Neural progenitor cell (in vitro differentiated cells): Measurements from ENCODE around the gene KCNT1. TPM values are rescaled to one million over a fixed set of nuclear protein-coding genes. Genes with fewer than 3 reads are reported as not detected.

Source experiments
- DNase-seq: peaks from one replicate; pipeline ENCODE4 v3.0.0-alpha.2; 2016; ENCODE audit warnings: low spot score
- H2AFZ ChIP-seq: fragments of 200-600 bp; sonication (generic); replicated peaks from 2 replicates; pipeline ENCODE4 v1.6.1; 2016; ENCODE audit warnings: antibody characterized with exemption
- H3F3A ChIP-seq: fragments of 200-600 bp; sonication (generic); 2 replicates; pipeline ENCODE4 v1.6.1; 2016; ENCODE audit warnings: antibody characterized with exemption, low read depth
- H3K27ac ChIP-seq: fragments of 200-600 bp; sonication (generic); 2 replicates; pipeline ENCODE4 v1.5.1; 2016; ENCODE audit warnings: mild to moderate bottlenecking
- H3K27me3 ChIP-seq: fragments of 200-600 bp; sonication (generic); 2 replicates; pipeline ENCODE4 v1.6.1; 2016; ENCODE audit warnings: mild to moderate bottlenecking, moderate library complexity
- H3K36me3 ChIP-seq: fragments of 200-600 bp; sonication (generic); 2 replicates; pipeline ENCODE4 v1.5.1; 2016
- H3K4me1 ChIP-seq: fragments of 200-600 bp; sonication (generic); 2 replicates; pipeline ENCODE4 v1.6.1; 2016; ENCODE audit warnings: mixed run types
- H3K4me2 ChIP-seq: fragments of 200-600 bp; sonication (generic); 2 replicates; pipeline ENCODE4 v1.6.1; 2016
- H3K4me3 ChIP-seq: fragments of 200-600 bp; sonication (generic); 2 replicates; pipeline ENCODE4 v1.5.1; 2016
- H3K79me2 ChIP-seq: fragments of 200-600 bp; sonication (generic); 2 replicates; pipeline ENCODE4 v1.6.1; 2016; ENCODE audit warnings: low read depth
- H3K9ac ChIP-seq: fragments of 200-600 bp; sonication (generic); 2 replicates; pipeline ENCODE4 v1.6.1; 2016
- H3K9me3 ChIP-seq: fragments of 200-600 bp; sonication (generic); 2 replicates; pipeline ENCODE4 v1.5.1; 2016; ENCODE audit warnings: low read depth
- H4K20me1 ChIP-seq: fragments of 200-600 bp; sonication (generic); 2 replicates; pipeline ENCODE4 v1.6.1; 2016; ENCODE audit warnings: low read depth
- H3K27ac Mint-ChIP-seq: 3 replicates; pipeline ENCODE4 v1.8.0; 2021; ENCODE audit warnings: mixed read lengths
- H3K27me3 Mint-ChIP-seq: 2 replicates; pipeline ENCODE4 v1.8.0; 2022; ENCODE audit warnings: low read depth, mild to moderate bottlenecking, inconsistent platforms, moderate library complexity, mixed read lengths; ENCODE audit not compliant: insufficient read depth
- H3K36me3 Mint-ChIP-seq: 3 replicates; pipeline ENCODE4 v1.8.0; 2021; ENCODE audit warnings: mixed read lengths
- H3K4me1 Mint-ChIP-seq: 3 replicates; pipeline ENCODE4 v1.8.0; 2021; ENCODE audit warnings: mixed read lengths
- H3K4me3 Mint-ChIP-seq: 3 replicates; pipeline ENCODE4 v1.8.0; 2021; ENCODE audit warnings: mild to moderate bottlenecking, moderate library complexity, mixed read lengths
- H3K9me3 Mint-ChIP-seq: 3 replicates; pipeline ENCODE4 v1.8.0; 2020; ENCODE audit warnings: mixed read lengths
- EZH2 ChIP-seq: fragments of 200-600 bp; sonication (generic); IDR thresholded peaks from 2 replicates; pipeline ENCODE4 v1.6.1; 2017; ENCODE audit warnings: antibody characterized with exemption, mild to moderate bottlenecking, moderate library complexity
- EZH2phosphoT487 ChIP-seq: fragments of 200-600 bp; sonication (generic); IDR thresholded peaks from 2 replicates; pipeline ENCODE4 v1.6.1; 2017; ENCODE audit warnings: antibody characterized with exemption
- total RNA-seq: library from RNA; depleted of rRNA; stranded (reverse); fragments of >200 nt; gene quantifications from 2 replicates; pipeline ENCODE4 v1.2.3, GENCODE V29; 2015; ENCODE audit warnings: low replicate concordance
- TF ChIP-seq, protein P1 (sequence below): fragments of 200-600 bp; sonication (generic); IDR thresholded peaks from 2 replicates; pipeline ENCODE4 v1.5.1; 2017; ENCODE audit warnings: antibody characterized with exemption, mild to moderate bottlenecking

Gene KCNT1
- total RNA-seq, 1 donor from 2014 or later: not detected

DNA sequence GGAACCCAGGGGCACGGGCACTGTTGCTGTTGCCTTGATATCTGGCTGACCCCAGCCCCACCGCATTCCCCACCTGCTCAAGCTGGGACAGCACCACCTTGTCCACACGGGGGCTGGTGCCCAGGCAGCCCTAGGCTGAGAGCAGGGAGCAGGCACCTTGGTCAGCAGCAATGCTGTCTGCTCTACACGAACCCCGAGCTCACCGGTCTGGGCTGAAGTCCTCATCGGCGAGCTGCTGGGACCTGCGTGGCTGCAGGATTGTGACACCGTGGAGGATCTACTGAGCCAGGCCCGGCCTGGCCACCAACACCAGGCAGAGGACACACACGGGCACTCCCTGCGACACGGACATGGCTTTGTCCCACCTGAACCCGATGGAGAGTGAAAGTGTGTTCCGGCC lies 78.1 kb downstream of the KCNT1 start:
- Histone ChIP-seq H3K4me3 (no peak overlapping the region), H3K36me3 (no peaks in the 10 kb centered on the region), H3K27ac (no peak overlapping the region), H3K9me3 (no peaks in the 10 kb centered on the region), H3K4me1 (no peaks in the 10 kb centered on the region), H3K4me2 (no peak overlapping the region), H2AFZ (no peak overlapping the region), H3F3A (no peaks in the 10 kb centered on the region), H3K9ac (no peak overlapping the region), H4K20me1 (no peaks in the 10 kb centered on the region), H3K79me2 (no peaks in the 10 kb centered on the region), H3K27me3 (no peaks in the 10 kb centered on the region)
- no peaks in the 10 kb centered on the region for H3K36me3 Mint-ChIP-seq
- no peak for TF ChIP-seq EZH2phosphoT487
- no peak overlapping the region for H3K4me3 Mint-ChIP-seq
- H3K9me3 Mint-ChIP-seq: no peaks in the 10 kb centered on the region
- no peak for DNase-seq
- H3K4me1 Mint-ChIP-seq: peaks cover 3% of the 10 kb centered on the region
- H3K27me3 Mint-ChIP-seq: peaks cover 11% of the 10 kb centered on the region
- H3K27ac Mint-ChIP-seq: no peak overlapping the region

DNA sequence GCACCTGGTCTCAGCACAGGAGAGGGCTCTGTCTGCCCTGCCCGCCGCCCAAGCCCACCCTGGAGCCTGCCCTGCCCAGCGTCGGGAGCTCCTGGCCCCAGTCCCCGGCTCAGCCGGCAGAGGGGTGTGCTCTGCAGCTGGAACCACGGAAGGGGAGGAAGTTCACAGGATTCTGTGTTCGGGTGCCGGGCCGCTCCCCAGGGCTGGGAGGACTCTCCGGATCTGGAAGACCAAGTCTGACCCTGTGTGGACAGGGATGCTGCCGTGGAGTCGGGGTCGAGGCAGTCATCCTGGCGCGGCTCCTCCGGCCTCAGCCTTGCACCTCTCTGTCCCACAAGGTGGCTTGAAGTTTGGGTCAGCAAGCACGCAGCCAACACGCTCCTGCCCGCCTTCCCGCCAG lies 78.6 kb downstream of the KCNT1 start:
- Histone ChIP-seq H3K9ac (no peak overlapping the region), H3K4me3 (no peak overlapping the region), H3K79me2 (no peaks in the 10 kb centered on the region), H3K4me2 (no peak overlapping the region), H3K4me1 (no peaks in the 10 kb centered on the region), H2AFZ (no peak overlapping the region), H3K27ac (no peak overlapping the region), H3K27me3 (no peaks in the 10 kb centered on the region), H3K9me3 (no peaks in the 10 kb centered on the region), H4K20me1 (no peaks in the 10 kb centered on the region), H3K36me3 (no peaks in the 10 kb centered on the region), H3F3A (no peaks in the 10 kb centered on the region)
- DNase-seq: no peak
- H3K9me3 Mint-ChIP-seq: no peaks in the 10 kb centered on the region
- TF ChIP-seq, protein P1, sequence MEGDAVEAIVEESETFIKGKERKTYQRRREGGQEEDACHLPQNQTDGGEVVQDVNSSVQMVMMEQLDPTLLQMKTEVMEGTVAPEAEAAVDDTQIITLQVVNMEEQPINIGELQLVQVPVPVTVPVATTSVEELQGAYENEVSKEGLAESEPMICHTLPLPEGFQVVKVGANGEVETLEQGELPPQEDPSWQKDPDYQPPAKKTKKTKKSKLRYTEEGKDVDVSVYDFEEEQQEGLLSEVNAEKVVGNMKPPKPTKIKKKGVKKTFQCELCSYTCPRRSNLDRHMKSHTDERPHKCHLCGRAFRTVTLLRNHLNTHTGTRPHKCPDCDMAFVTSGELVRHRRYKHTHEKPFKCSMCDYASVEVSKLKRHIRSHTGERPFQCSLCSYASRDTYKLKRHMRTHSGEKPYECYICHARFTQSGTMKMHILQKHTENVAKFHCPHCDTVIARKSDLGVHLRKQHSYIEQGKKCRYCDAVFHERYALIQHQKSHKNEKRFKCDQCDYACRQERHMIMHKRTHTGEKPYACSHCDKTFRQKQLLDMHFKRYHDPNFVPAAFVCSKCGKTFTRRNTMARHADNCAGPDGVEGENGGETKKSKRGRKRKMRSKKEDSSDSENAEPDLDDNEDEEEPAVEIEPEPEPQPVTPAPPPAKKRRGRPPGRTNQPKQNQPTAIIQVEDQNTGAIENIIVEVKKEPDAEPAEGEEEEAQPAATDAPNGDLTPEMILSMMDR: no peak
- TF ChIP-seq EZH2phosphoT487 (no peak), EZH2 (no peak)
- no peaks in the 10 kb centered on the region for H3K36me3 Mint-ChIP-seq
- H3K27me3 Mint-ChIP-seq: peaks cover 8% of the 10 kb centered on the region
- no peak overlapping the region for H3K4me3 Mint-ChIP-seq
- peaks cover 3% of the 10 kb centered on the region for H3K4me1 Mint-ChIP-seq
- H3K27ac Mint-ChIP-seq: no peak overlapping the region

DNA sequence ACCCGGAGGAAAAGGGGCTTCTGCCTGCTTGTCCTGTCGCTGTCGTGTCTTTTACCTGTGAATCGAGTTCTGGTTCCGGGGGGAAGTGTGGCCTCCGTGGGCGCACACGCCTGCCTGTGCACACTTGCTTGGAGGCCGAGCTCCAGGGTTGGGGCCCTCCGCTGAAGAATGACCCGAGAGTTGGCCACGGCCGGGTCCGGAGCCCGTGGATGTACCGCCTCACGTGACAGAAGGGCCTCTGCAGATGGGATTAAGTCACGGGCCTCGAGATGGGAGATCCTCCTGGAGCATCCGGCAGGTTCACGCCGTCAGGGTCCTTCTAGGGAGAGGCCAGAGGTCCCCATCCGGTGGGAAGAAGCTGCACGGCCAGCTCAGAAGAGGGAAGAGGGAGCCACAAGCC lies 81.0 kb downstream of the KCNT1 start:
- H4K20me1 ChIP-seq: no peaks in the 10 kb centered on the region
- no peak overlapping the region for H2AFZ ChIP-seq
- no peaks in the 10 kb centered on the region for H3F3A ChIP-seq
- no peaks in the 10 kb centered on the region for H3K27me3 ChIP-seq
- no peaks in the 10 kb centered on the region for H3K36me3 Mint-ChIP-seq
- no peak overlapping the region for H3K27ac ChIP-seq
- H3K9ac ChIP-seq: no peak overlapping the region
- no peak for TF ChIP-seq EZH2phosphoT487
- no peak for TF ChIP-seq EZH2
- TF ChIP-seq, protein P1: no peak
- H3K4me3 Mint-ChIP-seq: no peak overlapping the region
- H3K4me1 ChIP-seq: no peaks in the 10 kb centered on the region
- H3K9me3 Mint-ChIP-seq: no peaks in the 10 kb centered on the region
- no peaks in the 10 kb centered on the region for H3K36me3 ChIP-seq
- DNase-seq: no peak
- H3K27me3 Mint-ChIP-seq: peaks cover 6% of the 10 kb centered on the region
- H3K27ac Mint-ChIP-seq: peak overlapping the region; percentile 34
- H3K4me1 Mint-ChIP-seq: no peaks in the 10 kb centered on the region
- no peaks in the 10 kb centered on the region for H3K9me3 ChIP-seq
- H3K4me3 ChIP-seq: no peak overlapping the region
- H3K79me2 ChIP-seq: no peaks in the 10 kb centered on the region
- H3K4me2 ChIP-seq: no peak overlapping the region

DNA sequence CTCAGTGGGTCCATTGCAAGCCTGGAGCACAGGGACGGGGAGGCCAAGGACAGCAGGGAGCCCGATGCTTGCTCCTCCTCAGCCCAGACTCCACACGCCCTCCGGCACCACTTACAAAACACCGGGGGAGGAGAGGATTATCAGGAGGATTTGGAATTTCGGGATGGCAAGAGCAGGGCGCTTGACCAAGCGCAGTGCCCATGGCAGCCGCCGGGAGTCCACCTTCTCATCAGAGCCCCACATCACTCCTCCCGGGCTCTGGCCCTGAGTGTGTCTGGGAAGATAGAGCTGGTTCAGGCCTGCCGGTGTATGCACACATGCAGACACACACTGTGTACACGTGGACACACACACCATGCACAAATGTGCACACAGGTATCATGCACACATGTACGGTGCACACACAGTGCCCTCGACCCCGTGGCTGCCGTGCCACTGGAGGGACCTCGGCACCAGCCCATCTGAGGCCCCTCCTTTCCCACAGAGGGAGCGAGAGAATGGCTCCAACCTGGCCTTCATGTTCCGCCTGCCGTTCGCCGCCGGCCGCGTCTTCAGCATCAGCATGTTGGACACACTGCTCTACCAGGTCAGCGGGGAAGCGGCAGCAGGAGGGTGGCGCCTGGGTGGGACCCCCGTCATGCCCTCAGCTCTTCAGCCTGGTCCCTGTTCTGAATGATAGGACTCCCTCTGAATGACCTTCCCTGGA lies 81.7 kb downstream of the KCNT1 start:
- no peaks in the 10 kb centered on the region for H3K4me1 Mint-ChIP-seq
- H3K27me3 Mint-ChIP-seq: peaks cover 6% of the 10 kb centered on the region
- H3K36me3 Mint-ChIP-seq: no peaks in the 10 kb centered on the region
- Histone ChIP-seq H3K36me3 (no peaks in the 10 kb centered on the region), H3K79me2 (no peaks in the 10 kb centered on the region), H4K20me1 (no peaks in the 10 kb centered on the region), H2AFZ (no peak overlapping the region), H3K9me3 (no peaks in the 10 kb centered on the region), H3K4me3 (no peak overlapping the region), H3K4me1 (no peaks in the 10 kb centered on the region), H3F3A (no peaks in the 10 kb centered on the region), H3K9ac (no peak overlapping the region), H3K4me2 (no peak overlapping the region), H3K27ac (no peak overlapping the region), H3K27me3 (no peaks in the 10 kb centered on the region)
- H3K27ac Mint-ChIP-seq: no peak overlapping the region
- no peak overlapping the region for H3K4me3 Mint-ChIP-seq
- no peak for TF ChIP-seq EZH2phosphoT487
- TF ChIP-seq, protein P1: peak; percentile 13
- TF ChIP-seq EZH2: no peak
- H3K9me3 Mint-ChIP-seq: no peaks in the 10 kb centered on the region
- DNase-seq: peak; percentile 28
